NB4 (cell line): Measurements from ENCODE around the gene PLD5.
A peak's percentile ranks its signal among the peaks of the same experiment; 100 is the strongest.
"Not testable (repeated sequence)": the region's sequence is repeated elsewhere in the genome, so short reads cannot be mapped to it uniquely, and the experiment has no call there.

Experiments used
- DNase-seq: peaks from one replicate; pipeline ENCODE4 v3.0.0; 2010; ENCODE audit warnings: low read depth
- H3K4me3 ChIP-seq: one replicate; pipeline ENCODE4 v1.5.1; 2011; ENCODE audit warnings: mild to moderate bottlenecking, low read depth, low read length, moderate library complexity
- MYC ChIP-seq: IDR thresholded peaks from 2 replicates; pipeline ENCODE4 v1.6.1; 2011; ENCODE audit warnings: low read depth, low read length
- POLR2A ChIP-seq: IDR thresholded peaks from 2 replicates; pipeline ENCODE4 v1.6.1; 2011; ENCODE audit warnings: mild to moderate bottlenecking; ENCODE audit not compliant: insufficient read length; ENCODE audit errors: extremely low read depth
- TF ChIP-seq, protein P1 (sequence below): IDR thresholded peaks from 2 replicates; pipeline ENCODE4 v1.6.1; 2011; ENCODE audit warnings: low read depth, low read length
- TF ChIP-seq, protein P2 (sequence below): IDR thresholded peaks from one replicate; pipeline ENCODE4 v1.5.1; 2012; ENCODE audit warnings: low read depth, low read length

The PLD5 gene

DNA sequence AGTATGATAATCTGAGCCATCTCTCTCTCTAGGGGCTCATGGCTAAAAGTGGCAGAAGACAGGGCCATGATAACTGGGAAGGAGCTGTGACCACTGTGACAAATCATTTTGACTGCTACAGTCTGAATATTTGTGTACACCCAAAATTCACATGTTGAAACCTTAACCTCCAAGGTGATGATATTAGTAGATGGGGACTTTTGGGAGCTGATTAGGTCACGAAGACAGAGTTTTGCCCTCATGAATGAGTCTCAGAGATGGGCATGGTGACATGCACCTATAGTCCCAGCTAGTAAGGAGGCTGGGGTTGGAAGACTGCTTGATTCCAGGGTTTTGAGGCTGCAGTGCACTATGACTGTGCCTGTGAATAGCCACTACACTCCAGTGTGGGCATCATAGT lies 174.9 kb downstream of the PLD5 start:
- no peak overlapping the region for H3K4me3 ChIP-seq
- DNase-seq: no peak
- TF ChIP-seq, protein P1, sequence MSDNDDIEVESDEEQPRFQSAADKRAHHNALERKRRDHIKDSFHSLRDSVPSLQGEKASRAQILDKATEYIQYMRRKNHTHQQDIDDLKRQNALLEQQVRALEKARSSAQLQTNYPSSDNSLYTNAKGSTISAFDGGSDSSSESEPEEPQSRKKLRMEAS: no peak
- TF ChIP-seq POLR2A (no peak), MYC (no peak)
- TF ChIP-seq, protein P2, sequence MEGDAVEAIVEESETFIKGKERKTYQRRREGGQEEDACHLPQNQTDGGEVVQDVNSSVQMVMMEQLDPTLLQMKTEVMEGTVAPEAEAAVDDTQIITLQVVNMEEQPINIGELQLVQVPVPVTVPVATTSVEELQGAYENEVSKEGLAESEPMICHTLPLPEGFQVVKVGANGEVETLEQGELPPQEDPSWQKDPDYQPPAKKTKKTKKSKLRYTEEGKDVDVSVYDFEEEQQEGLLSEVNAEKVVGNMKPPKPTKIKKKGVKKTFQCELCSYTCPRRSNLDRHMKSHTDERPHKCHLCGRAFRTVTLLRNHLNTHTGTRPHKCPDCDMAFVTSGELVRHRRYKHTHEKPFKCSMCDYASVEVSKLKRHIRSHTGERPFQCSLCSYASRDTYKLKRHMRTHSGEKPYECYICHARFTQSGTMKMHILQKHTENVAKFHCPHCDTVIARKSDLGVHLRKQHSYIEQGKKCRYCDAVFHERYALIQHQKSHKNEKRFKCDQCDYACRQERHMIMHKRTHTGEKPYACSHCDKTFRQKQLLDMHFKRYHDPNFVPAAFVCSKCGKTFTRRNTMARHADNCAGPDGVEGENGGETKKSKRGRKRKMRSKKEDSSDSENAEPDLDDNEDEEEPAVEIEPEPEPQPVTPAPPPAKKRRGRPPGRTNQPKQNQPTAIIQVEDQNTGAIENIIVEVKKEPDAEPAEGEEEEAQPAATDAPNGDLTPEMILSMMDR: no peak

DNA sequence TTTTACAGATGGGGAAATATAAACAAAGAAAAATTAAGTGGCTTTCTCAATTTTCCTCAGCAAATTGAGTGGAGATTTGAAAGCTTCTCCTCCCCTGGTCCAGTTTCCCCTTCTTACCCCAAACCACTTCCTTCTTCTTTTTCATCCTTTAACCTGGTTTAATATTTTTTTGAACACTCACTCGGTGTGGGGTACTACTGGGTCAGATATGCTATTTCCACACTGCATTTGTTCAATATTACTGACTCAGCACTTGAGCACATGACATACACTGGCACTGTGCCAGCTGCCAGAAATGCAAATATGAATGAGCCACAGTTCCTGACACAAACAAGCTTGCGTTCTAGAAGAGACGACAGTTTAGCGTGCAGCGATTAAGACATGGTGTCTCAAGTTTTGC lies 193.6 kb downstream of the PLD5 start:
- H3K4me3 ChIP-seq: not testable (repeated sequence)
- DNase-seq: peak; percentile 4

DNA sequence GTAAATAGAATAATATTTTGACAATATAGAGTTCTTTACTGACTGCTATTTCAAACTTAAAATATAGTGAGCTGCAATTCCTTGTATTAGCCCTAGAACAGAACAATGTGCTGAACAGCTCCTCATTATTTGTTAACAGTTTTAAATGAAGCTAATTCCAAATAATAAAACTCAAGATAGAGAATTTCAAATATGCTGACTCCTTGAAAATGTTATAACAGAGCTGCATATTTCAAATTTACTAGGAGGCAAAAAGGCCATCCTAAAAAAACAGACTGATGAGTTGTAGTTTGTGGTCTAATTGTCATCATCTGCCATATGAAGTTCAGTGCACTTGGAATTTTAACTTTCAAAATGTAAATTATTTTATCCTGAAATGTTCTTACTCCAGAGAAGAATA lies 197.1 kb downstream of the PLD5 start:
- H3K4me3 ChIP-seq, DNase-seq: not testable (repeated sequence)

DNA sequence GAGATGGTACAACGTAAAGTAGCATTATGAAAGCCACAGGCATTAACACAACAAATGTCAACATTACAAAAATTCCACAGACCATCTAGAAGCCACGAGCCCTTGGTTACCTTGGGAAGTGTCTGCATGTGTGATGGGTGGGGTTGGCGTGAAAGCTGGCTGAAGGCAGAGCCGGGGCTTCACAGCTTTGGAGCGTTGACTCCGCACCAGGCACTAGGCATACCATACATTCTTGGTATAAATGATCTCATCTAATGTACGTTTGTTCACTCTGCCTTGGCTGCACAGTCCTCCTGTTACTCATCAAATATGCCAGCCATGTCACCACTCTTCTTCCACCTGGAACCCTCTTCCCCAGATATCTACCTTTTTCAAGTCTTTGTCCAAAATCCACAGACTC lies 202.5 kb downstream of the PLD5 start:
- DNase-seq, H3K4me3 ChIP-seq: not testable (repeated sequence)

DNA sequence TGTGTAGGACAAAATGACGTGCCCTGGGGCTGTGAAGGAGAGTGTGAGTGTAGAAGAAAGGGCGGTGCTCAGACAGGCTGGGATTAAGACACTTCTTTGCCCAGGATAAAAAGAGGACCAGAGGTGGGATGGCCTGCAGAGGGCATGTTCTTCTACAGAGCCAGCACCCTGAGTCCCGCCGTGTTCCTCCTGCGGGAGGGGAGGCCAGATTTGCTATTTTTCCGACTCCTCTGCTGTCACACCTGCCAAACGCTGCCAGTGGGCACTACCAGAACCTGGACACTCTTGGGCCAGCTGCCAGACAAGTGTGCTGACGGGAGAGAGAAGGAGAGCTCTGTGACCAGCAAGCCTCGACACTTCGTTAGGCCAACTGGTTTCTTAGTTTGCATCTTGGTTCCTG lies 206.4 kb downstream of the PLD5 start:
- H3K4me3 ChIP-seq: no peak overlapping the region
- TF ChIP-seq POLR2A: no peak
- no peak for DNase-seq

DNA sequence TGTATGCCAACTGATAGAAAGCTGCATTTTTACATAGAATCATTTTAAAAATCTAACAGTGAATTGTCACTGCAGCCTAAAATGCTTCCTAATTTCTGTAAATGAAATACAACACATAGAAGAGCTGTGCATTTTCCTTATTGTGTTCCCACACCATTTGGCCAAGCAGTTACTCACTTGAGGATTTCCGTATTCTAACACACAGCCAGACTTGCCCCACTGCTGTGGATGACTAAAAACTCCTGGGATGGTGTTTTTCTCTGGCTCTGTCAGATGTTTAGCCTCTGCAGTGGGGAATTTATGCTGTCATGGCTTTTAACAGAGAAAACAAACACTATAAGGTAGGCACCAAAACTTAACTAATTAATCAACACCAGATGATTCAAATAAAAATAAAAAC lies 209.6 kb downstream of the PLD5 start:
- not testable (repeated sequence) for H3K4me3 ChIP-seq, DNase-seq

DNA sequence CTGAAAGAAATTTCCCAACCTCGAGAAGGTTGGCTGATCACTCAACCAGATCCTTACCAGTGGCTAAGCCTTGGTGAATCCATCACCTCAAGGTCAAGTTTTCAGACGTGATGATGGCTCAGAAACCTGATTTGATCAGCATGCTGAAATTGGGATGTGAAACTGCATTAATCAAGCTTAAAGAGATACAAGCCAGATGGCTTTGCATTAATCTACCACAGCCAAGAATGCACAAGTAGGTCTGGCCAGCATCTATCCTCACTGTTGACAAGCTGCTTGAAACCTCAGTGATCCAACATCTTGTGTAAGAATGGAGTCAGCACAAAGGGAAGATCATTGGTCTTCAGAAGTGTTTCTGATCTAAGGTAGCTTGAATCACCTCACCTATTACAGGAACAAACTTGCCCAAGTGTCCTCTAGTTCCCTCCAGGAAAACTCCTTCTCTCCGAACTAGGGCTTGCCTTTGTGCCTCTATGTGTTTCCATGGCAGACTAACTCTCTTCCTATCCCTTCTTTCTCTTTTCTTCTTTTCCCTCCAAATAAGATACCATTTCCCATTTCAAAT lies 210.3 kb downstream of the PLD5 start:
- DNase-seq, H3K4me3 ChIP-seq: not testable (repeated sequence)

DNA sequence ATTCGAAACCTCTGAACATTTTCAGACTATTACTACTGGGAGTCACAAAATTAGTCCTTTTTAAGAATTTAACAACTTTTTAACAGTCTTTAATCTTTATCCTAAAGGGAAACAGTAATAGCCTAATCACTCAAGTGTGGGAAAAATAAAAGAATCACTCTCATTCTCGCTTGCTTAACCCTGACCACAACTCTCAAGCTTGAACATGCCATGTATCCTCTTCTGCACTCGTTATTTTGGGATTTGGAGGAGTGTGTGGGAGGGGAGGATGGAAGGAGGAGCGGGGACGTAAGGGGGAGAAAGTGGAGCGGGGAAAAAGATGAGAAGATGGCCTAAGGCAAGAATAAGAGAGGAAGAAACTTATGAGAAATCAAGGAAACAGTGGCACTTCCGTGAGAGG lies 215.8 kb downstream of the PLD5 start:
- not testable (repeated sequence) for H3K4me3 ChIP-seq, DNase-seq

DNA sequence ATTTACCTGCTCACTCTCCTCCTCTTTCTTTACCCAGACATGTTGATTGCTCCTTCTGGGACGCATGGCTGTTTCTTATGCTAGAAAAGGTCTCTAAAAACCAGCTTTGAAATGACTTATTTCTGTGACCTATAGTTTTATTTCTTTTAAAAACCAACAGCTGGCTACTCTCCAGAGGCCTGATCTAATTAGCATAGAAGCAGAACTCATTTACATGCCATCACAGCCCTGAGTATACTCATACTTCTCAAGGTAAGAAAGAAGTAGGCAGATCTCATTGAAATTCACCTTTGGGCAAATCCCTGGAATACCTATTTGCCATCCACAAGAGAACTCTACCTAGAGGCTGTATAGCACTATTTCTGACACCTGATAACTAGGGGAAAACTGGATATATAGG lies 230.7 kb downstream of the PLD5 start:
- DNase-seq, H3K4me3 ChIP-seq: not testable (repeated sequence)

DNA sequence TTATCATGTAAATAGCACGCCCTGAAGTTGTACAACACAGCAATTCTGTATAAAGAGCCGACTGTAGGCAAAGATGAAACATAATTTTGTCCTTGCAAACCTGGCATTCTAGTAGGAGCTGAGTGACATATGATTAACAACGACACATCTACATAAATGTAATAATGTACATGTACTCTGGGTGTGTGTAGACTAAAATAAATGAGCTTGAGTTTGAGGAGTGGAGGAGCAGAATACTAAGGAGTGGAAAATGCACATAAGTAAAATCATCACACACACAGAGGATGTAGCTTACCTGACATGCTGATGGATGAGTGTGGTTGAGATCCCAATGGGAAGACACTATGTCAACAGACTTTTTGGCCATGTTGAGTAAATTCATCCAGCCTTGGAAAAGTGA lies 236.4 kb downstream of the PLD5 start:
- DNase-seq, H3K4me3 ChIP-seq: not testable (repeated sequence)

DNA sequence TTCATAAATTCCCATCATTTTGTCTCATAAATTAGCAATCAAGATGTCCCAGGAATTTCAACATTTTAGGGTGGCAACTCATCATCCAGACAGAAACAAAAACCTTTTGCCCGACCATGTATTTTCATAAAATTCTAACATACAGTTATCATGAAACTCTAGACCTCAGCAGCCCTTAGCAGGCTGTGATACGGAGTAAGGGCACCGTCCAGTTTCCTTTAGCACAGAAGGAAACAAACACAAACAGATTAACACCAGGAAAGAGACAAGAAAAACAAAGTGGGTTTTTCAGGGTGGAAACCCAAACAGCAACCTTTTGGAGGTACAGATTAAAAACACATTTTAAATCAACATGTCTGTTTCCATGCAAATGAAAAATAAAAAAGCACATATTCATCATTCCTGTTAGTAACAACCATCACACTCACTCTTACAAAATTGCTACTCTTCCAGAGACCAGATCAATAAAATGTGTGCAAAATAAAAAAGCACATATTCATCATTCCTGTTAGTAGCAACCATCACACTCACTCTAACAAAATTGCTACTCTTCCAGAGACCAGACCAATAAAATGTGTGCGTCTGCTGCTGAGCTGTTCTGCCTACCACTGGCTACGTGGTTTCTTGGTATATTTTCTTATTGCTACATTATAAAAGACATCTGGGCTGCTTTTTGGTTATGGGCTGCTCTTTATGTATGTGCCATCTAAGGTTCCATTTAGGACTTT lies 241.6 kb downstream of the PLD5 start:
- not testable (repeated sequence) for DNase-seq, H3K4me3 ChIP-seq

DNA sequence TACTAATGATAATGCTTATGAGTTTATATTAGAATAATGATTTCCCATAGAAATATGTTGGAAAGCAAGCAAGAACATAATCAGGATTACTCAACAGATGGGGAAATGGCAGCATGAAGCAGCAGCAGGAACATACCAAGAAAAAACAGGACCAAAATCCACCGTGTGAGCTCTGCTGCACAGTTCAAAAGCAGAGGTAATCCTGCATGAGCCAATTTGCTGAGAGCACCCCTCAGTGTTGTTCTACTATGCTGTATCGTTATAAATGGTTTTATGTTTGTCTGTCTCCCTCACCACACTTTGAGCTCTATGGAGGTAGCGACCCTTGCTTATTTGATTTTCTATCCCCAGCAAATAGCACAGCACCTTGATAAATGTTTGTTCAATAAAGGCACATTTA lies 246.1 kb downstream of the PLD5 start:
- not testable (repeated sequence) for DNase-seq

DNA sequence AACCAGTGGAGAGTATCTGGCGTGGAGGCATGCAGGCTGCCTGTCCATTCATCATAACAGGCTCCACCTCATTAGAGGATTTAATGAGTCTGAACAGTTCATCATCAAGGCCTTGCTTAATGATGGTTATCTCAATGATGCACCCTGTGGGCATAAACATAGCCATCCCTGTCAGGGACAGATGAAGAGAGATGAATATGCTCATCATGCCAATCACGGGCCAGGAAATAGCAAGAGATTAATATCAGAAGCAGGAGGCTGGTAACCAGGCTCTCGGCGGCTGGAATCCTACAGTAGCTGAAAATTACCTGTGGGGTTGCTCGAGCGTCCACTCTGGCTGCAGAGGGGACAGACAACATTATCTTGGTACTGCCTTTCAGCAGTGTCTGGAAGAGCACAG lies 247.7 kb downstream of the PLD5 start:
- H3K4me3 ChIP-seq, DNase-seq: not testable (repeated sequence)

More for the DNA sequence above, 246.1 kb downstream of the PLD5 start:
- not testable (repeated sequence) for H3K4me3 ChIP-seq

DNA sequence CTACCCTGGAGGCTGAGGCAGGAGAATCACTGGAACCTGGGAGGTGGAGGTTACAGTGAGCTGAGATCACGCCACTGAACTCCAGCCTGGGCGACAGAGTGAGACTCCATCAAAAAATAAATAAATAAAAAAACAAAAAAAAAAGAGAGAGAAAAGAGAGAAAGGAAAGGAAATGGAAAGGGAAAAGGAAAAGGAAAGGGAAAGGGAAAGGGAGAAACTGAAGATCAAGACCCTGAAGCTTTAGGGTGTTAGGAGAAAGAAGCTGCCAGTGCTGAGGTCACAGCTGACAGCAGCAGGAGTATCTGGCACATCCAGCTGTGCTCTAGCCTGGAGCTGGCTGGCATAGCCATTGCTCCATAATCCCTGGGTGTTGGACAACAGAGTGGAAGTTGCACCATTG lies 257.5 kb downstream of the PLD5 start:
- H3K4me3 ChIP-seq, DNase-seq: not testable (repeated sequence)

DNA sequence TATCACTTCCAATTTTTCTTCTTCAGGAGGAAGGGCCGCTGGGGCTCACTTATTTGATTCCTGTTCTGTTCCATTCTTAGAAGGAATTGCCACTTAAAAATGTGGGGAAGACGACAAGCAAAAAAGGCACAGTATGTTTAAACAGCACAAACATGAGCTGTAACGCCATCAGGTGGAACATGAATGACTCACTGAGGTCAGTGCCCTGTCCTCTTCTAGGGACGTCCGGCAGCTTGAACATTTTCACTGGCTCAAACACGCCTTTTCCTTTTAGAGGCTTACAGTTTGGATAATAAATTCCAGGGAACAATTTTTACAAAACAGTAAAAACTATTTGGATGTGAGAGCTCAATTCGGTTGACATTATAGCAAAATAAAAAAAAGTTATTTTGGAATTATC lies 260.1 kb downstream of the PLD5 start:
- H3K4me3 ChIP-seq, DNase-seq: not testable (repeated sequence)
